Measurements from ENCODE around the gene C19orf73.

Gene C19orf73

DNA sequence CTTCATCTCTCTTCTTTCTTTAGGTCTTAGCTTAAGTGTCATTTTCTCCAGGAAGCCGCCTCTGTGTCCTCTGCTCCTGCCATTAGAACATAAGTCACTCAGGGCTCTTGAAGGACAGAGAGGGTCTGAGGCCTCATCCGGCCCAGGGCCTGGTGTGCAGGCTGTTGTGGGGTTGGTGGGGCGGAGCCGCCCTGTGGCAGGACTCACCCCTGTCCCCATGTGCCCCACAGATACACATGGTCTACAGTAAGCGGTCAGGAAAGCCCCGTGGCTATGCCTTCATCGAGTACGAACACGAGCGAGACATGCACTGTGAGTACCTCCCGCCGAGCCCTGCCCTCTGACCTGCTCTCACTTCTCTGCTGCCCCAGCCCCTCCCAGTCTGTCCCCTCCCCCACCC lies 17.8 kb downstream of the C19orf73 start:
- no peak for DNase-seq

DNA sequence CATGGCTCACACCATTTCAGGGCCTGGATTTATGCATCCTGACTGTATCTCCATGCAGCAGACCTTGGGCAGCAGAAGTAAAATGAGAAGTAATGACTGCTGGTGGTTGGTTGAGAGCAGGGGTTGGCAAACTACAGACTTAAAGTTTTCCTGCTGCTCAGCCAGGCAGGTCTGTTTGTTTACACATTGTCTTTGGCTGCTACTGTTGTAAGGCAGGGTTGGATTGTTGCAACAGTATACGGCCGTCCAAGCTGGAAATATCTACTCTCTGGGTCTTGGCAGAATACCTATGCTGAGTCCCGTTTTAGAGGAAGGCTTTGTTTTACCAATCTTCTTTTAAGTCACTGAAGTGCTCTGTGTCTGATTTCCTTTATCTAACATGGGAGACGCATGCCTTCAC lies 20.1 kb downstream of the C19orf73 start:
- no peak for DNase-seq

DNA sequence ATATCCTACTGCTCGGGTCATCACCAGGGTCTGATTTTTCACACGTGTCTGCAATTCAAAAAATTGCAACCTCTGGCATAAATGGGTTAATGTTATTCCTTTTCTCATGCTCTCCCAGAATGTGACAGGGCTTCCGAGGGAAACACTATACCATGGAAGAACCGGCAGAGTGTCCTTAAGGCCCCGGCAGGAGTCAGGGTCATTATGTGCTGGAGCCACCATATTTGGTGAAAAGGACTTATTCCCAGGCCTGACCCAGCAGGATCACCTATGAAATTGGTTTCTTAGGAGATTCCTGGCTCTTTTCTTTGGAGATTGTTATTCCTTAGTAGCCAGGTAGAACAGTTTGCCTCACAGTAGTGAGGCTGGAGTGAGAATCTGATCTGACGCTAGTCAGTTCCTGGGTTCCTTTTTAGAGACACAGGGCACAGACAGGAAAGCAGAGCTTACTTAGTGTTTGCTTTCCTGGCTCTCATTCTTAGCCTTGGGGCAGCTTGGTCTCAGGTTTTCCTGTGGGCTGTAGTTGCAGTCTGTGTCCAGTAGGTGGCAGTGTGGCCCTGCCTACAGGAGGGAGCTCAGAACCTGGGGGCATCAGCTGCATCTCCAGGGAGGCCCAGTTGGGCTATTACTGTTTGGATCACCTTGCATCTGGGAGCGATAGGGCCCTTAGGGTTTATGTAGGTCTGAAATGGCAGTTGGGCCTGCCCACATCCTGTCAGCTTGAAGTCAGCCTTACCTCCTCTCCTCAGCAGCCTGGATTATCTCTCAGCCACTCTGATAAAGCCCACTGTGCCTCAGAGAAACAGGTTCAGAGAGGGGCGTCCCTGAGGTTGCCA lies 21.3 kb downstream of the C19orf73 start:
- peak in 12 of 14 donors; percentile 8 to 54 (median 36) for DNase-seq

DNA sequence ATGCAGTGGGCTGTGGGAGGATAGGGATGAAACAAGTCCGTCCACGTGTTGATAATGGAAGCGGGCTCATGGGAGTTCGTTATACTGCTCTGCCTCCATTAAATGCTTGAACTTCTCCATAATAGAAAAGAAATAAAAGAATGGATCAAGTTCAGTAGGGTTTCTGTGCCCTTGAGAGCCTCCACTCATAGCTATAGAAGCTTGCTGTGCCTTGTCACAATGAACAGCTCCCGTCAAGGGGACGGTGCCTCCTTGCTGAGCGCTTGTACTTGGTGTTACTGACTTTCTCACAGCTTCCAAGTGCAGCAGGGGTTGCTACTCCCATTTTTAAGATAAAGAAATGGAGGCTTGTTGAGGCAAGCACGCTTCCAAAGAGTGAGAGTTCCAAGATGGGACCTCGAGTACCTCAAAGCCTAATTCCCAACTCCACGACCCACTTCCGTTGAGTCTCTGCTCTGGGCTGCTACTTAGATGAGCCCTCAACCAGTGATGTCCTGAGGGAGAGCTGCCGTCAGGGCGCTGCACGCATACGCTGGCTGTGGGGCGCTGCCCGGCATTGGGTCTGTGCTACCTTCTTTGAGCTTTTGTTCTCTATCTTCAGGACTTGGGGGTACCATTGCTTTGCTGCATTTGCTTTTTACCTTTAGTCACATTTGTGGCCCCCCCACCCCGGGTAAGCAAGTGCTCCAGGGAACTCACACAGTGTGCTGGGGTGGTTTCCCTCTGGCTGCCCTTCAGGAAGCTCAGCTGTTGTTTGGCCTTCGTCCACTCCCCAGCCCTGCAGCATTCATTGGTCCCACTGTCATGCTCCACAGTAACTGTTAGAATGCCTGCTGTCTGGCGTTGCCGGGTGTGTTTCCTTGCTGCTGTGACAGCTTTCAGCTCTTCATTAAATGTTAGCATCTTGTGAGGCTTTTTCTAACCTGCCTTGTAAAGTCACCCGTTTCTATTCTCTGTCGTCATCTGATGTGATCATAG lies 24.1 kb downstream of the C19orf73 start:
- peak in 8 of 14 donors; percentile 17 to 55 (median 38) for DNase-seq

DNA sequence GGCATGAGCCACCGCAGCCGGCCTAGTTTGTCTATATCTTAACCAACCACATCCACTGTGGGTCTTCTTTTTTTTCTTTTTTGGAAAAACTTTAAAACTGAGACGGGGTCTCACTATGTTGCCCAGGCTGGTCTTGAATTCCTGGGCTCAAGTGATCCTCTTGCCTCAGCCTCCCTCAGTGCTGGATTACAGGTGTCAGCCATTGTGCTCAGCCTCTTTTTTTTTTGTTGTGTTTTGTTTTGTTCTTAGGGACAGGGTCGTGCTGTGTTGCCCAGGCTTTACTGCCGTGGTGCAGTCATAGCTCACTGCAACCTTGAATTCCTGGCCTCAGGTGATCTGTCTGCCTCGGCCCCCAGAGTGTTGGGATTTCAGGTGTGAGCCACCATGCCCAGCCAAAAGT lies 26.3 kb downstream of the C19orf73 start:
- no peak for DNase-seq

DNA sequence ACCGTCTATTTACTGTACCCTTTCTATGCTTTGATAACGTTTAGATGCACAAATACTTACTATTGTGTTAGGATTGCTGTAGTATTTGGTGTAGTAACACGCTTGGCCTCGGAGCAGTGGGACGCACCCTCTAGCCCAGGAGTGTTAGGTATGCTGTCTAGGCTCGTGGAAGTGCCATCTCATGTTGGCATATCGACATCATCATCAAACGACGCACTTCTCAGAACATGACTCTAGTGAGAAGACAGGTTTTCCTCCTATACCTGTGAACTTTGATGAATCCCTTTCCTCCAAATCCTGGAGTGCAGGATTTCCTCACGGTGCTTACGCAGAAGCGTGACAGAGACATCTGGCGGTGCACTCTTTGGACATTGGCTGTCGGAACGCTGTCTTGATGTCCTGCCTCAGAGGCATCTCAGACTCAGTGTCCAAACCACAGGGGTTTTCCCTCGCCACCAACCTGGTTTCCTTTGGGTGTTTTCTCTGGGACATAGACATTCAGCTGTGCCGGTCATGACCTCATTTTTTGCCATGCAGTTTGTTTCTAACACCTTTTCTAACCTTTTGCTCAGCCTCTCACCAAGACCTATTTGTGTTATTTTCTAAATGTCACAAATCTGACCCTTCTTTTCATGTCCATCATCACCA lies 27.4 kb downstream of the C19orf73 start:
- no peak for DNase-seq

DNA sequence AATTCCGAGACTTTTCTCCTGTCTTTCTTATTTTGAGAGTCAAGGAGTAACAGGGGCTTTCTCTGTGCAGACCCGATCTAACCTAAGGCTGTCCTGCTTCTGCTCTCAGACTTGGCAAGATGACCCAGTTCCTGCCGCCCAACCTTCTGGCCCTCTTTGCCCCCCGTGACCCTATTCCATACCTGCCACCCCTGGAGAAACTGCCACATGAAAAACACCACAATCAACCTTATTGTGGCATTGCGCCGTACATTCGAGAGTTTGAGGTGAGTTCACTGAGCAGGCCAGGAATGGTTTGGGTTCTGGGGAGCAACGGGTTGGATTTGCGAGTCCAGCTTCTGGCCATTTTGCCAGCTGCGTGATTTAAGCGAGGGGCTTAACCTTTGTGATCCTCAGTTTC lies 32.6 kb downstream of the C19orf73 start:
- DNase-seq, result no peak

DNA sequence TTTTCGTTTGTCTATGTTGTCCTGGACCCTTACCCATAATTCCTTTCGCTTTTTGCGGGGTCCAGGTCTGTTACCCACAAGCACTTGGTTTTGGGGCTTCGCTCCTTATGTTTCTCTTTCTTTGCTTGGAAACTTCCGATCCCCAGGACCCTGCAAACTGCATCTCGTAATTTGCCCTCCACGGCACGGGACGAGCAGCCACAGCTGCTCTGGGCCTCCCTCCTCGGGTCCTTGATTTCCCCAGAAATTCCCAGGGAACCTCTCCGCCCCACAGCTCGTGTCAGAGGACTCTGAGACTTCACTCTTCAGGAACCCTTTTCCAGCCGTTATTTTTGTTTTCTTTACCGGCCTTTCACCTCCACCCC lies 33.1 kb downstream of the C19orf73 start:
- peak in 1 of 14 donors; percentile 39 for DNase-seq

DNA sequence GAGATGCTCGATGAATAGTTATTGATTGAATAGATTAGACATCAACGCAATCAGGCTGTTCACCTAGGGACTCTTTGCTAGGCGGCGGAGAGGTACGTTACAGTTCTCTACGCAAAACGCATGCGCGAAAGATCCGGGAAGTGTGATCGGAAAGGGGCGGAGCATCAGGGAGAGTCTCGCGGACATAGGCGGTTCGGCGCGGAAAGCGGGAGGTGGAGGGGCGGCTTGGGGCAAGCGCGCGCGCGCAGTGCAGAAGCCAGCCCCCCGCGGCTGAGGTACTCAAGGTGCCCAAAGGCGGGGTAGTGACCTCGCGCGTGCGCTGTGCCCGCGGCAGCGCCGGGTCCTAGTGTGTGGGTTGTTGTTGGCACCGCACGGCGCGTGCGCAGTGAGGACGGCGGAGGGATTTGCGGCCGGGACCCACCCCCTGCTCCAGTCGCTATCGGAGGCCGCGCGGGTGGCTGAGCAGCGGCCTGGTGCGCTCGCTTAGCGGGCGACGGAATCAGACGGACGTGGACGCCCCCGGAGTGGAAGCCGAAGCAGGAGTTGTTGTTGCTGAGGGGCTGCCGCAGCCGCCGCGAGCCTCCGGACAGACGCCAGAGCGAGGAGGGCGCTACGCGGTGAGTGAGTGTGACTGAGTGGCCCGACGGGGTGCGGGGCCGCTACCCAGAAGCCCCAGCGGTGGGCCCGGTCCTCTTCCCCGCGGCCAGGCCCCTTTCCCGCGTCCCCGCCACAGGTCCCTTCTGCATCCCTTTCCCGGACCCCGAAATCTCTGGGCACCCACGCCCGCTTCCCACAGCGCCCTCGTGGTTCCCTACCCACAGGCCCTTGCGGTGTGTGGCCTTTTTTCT lies 33.7 kb downstream of the C19orf73 start, which contains the start of gene SNRNP70:
Gene SNRNP70, plus strand, starts transcription at position 432 of the 848 bp plus-strand sequence. CDS start 964 bp downstream, outside the sequence.
- DNase-seq, result peak; percentile 92 to 99 (median 97)

DNA sequence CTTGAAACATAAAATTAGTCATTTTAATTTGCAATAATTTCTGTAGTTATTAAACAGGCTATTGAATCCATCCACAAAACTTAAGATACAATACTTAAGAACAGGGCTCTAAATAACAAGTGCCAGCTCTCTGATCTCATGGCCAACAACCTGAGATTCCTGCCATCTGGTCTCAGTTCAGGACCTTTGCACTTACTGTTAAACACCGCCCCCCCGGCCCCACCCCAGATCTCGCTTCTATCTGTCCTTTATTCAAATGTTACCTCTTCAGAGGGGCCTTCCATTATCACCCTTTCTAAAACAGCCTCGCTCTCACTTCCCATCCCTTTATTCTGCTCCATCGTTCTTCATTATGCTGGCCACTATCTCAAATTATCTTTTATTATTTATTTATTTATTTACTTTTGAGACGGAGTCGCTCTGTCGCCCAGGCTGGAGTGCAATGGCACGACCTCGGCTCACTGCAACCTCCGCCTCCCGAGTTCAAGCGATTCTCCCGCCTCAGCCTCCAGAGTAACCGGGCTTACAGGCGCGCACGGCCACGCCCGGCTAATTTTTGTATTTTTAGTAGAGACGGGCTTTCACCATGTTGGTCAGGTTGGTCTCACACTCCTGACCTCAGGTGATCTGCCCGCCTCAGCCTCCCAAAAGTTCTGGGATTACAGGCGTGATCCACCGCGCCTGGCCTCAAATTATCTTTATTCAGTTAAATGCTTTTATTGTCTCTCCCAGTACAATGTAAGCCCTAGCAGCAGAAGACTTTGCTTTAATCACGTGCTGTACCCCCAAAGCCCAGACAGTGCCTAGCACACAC lies 34.5 kb downstream of the C19orf73 start:
- DNase-seq, result no peak

DNA sequence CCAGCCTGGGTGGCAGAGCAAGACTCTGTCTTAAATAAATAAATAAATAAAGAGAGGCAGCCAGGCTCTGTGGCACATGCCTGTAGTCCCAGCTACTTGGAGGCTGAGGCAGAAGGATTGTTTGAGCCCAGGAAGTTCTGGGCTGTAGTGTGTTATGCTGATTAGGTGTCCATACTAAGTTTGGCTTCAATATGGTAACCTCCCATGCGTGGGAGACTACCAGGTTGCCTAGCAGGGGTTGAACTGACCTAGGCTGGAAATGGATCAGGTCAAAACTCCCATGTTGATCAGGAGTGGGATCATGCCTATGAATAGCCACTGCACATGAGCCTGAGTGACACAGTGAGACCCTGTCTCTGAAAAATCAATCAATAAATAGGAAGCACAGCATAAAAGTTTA lies 37.7 kb downstream of the C19orf73 start:
- no peak for DNase-seq

DNA sequence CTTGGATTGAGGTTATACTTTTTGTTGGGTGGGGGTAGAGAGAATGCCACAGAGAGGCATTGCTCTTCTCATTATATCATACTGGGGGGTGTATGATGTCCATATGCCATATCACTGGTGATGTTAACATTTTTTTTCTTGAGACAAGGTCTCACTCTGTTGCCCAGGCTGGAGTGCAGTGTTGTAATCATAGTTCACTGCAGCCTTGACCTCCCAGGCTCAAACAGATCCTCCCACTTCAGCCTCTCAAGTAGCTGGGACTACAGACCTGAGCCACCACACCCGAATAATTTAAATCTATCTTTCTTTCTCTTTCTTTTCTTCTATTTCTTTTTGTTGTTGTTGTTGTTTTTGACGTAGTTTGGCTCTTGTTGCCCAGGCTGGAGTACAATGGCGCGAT lies 38.6 kb downstream of the C19orf73 start:
- no peak for DNase-seq

DNA sequence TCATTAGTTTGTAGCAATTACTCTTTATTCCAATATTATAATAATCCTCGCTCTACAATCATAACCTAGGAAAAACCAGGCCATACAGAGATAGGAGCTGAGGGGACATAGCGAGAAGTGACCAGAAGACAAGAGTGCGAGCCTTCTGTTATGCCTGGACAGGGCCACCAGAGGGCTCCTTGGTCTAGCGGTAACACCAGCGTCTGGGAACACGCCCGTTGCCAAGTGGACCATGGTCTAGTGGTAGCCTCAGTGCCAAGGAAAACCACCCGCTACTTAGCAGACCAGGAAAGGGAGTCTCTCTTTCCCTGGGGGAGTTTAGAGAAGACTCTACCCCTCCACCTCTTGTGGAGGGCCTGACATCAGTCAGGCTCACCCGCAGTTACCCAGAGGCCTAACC lies 44.1 kb downstream of the C19orf73 start:
- peak in 8 of 14 donors; percentile 11 to 46 (median 28) for DNase-seq

DNA sequence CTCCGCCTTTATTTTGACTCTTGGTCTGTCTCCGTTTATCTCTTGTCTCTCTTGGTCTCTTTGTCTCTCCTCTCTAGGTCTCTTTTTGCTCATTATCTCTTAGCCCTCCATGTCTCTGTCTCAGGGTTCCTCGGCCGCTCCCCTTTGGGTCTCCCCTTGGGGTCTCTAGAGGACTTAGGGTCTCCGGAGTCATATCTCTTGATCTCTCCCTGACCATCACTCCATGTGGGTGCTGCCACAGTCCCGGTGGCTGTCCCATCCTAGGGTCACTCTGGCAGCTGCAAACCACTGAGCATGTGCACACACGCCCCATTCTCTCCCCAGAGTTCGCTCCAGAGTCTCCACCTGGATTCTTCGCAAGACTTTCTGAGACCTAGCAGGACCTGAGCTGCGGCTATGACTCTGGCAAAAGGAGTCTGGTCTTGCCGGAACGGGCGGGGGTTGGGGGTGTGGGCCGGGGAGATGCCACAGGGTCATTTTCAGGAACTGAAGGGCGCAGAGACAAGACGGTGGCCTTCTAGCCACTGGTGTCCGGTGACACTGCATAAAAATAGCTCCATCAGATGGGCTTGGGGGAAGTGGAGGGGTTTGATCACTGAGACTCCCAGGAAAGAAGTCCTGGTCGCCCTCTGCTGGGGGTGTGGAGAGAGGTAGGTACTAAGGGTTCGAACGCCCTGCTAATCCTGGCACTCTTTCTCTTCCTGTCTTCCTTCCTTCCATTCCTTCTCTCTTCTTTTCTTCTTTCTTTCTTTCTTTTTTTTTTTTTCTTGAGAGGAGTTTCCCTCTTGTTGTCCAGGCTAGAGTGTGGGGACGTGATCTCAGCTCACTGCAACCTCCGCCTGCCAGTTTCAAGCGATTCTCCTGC lies 45.2 kb downstream of the C19orf73 start:
- no peak for DNase-seq

DNA sequence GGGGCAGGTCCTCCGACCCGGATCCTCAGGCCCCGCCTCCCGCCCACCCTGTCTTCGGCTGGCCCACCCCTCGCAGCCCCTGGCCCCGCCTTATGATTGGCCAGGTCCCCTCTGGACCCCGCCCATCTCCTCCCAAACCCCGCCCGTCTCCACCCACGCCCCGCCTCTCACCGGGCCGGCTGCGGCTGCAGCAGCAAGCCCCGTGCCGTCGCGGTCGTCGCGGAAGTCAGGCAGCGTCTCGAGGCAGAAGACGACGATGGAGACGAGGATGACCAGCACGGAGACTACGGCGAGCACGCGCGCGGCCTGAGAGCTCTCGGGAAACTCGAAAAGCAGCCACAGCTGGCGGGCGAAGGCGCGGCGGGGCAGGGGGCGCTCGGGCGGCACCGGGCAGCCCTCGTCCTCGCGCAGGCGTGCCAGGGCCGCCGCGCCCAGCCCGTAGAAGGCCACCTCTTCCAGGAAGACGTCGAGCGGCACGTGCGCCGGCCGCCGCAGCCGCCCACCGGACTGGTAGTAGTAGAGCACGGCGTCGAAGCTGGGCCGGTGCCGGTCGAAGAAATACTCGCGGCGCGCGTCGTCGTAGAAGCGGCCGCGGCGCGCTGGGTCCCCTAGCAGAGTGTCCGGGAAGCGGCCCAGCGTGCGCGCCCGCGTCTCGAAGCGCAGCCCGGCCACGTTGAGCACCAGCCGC lies 46.9 kb downstream of the C19orf73 start:
- no peak for DNase-seq

DNA sequence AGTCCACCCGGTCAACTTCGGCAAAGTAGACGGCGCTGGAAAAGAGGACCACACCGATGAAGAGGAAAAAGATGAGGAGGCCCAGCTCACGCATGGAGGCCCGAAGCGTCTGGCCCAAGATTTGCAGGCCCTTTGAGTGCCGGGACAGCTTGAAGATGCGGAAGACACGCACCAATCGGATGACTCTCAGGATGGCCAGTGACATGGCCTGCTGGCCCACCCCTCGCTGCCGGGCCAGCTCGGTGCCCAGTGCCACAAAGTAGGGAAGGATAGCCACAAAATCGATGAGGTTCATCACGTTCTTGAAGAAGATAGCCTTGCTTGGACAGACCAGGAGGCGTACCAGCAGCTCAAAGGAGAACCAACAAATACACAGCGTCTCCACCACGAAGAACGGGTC lies 48.5 kb downstream of the C19orf73 start:
- DNase-seq, result no peak

DNA sequence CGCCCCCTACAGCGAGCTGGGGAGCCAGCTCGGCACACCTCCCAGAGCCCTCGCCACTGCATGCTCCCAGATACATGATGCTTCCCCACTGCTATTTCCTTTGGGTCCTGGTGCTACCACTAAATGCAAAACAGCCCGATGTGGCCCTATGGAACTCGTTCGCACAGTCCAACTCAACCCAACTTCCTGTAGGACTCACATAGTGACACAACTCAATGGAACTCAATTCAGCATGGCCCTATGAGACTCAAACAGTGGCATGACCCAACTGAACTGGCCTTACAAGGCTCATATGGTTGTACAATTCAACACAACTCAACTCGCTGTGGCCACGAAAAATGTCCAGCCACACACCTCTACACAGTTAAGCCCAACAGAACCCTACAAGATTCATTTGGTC lies 49.9 kb downstream of the C19orf73 start:
- DNase-seq, result no peak
